Pancreas (tissue), 10 donors: ENCODE results near the gene GSE1. TPM values are rescaled to one million over a fixed set of nuclear protein-coding genes. Genes with fewer than 3 reads are reported as not detected.

ENCODE experiments used
- ATAC-seq, 4 donors: fragments of 200-7000 bp; cut with Tn5 transposase; one replicate each; pipeline versions ENCODE4 v1.8.0 to v1.9.1; 2020; ENCODE audit warnings: mild to moderate bottlenecking in 4 of 4, moderate library complexity in 4 of 4
- DNase-seq, 6 donors: peaks; one replicate each; pipeline ENCODE4 v3.0.0-alpha.2; 2020
- FAIRE-seq: peaks from 2 replicates; lab custom pipeline; 2012; peaks lifted over from hg19 to GRCh38; lab: Jason Lieb, UNC
- H3K27ac ChIP-seq, 4 donors: fragments of 200-600 bp; sonication (generic); 1 replicate in 3 of 4; 2 replicates in 1 of 4; pipeline versions ENCODE4 v1.5.0 to v1.8.0; 2020
- H3K27me3 ChIP-seq, 4 donors: fragments of 200-600 bp; one replicate each; pipeline ENCODE4 v1.8.0; 2021
- H3K36me3 ChIP-seq, 3 donors: fragments of 200-600 bp; sonication (generic) in 1 of 3; one replicate each; pipeline versions ENCODE4 v1.5.0 to v1.8.0; 2020 to 2021
- H3K4me1 ChIP-seq, 3 donors: fragments of 200-600 bp; one replicate each; pipeline ENCODE4 v1.8.0; 2021
- H3K4me3 ChIP-seq, 4 donors: fragments of 200-600 bp; sonication (generic) in 2 of 4; one replicate each; pipeline versions ENCODE4 v1.5.0 to v1.8.0; 2020 to 2021
- H3K9me3 ChIP-seq, 4 donors: fragments of 200-600 bp; one replicate each; pipeline ENCODE4 v1.8.0; 2021
- CTCF ChIP-seq, 4 donors: fragments of 200-600 bp; sonication (generic) in 3 of 4; IDR thresholded peaks; one replicate each; pipeline versions ENCODE4 v1.5.0 to v1.8.0; 2021; ENCODE audit warnings: antibody characterized with exemption in 4 of 4
- WGBS, 2 donors: extraction: QIAGEN DNeasy Blood & Tissue Kit; methylation state at CpG; one replicate each; pipeline ENCODE4 v1.1.7; 2013; 5-methylcytosine and 5-hydroxymethylcytosine counted together
- intact Hi-C, 3 donors: fragments of 100-400 bp; cut with DNase I; formaldehyde crosslinking; loops; one replicate each; pipeline versions ENCODE4 v1.11.1 to v1.14.2; 2022
- polyA plus RNA-seq, 2 donors: library from polyadenylated mRNA; stranded (reverse); fragments of 200-250 nt; gene quantifications; one replicate each; pipeline ENCODE4 v1.2.3, GENCODE V29; 2013
- total RNA-seq, 6 donors: library from RNA; stranded (reverse); fragmentation: NEBNext Ultra II Directional in 4 of 6; extraction: Animal tissue kit (Norgen Biotek cat#: 25700) in 4 of 6; gene quantifications; one replicate each; pipeline versions ENCODE4 v1.2.1 to v1.2.4, GENCODE V29; 2021 to 2023
- donor health status: healthy with polysubstance abuse.
- donor health status: DM: no; HTN: no; CAD: no; lungs with moderate emphysema.
- donor health status: DM: no; HTN: no; CAD: no.
- donor health status: control.
- donor health status: control.
- donor health status: Bipolar disorder and iron deficiency.
- donor health status: DM: yes; HTN: yes; CAD: no.
- donor health status: DM: no; HTN: no; CAD: no.
- donor health status: DM: no; HTN: no; CAD: no.
- donor health status: DM: yes; HTN: yes; CAD: no.

Gene GSE1
- total and polyA plus RNA-seq, 8 donors, result 32.0 to 61.5 (median 41.9) TPM

- Histone ChIP-seq H3K27me3 (no peaks in the 10 kb centered on the region), H3K4me1 (peaks cover 41 to 66% (median 55%) of the 10 kb centered on the region in 3 donors), H3K9me3 (no peaks in the 10 kb centered on the region), H3K27ac (peak overlapping the region in 1 of 4 donors; percentile 47), H3K36me3 (no peaks in the 10 kb centered on the region), H3K4me3 (no peak overlapping the region)
- FAIRE-seq (no peak), ATAC-seq (no peak), DNase-seq (no peak)
- TF ChIP-seq CTCF (IDR thresholded peaks at IDR 0.05), result no peak
- 69 to 70% methylated on average over 36 of the region's 36 CpGs for WGBS, 2 donors
- intact Hi-C loops, result no loop called here
Measured at GRCh38 chr16:85637061-85637807, 24.1 kb downstream of the GSE1 start.

- Histone ChIP-seq H3K4me1 (peaks cover 41 to 66% (median 55%) of the 10 kb centered on the region in 3 donors), H3K27ac (peak overlapping the region in 1 of 4 donors; percentile 47), H3K9me3 (no peaks in the 10 kb centered on the region), H3K27me3 (no peaks in the 10 kb centered on the region), H3K4me3 (no peak overlapping the region), H3K36me3 (no peaks in the 10 kb centered on the region)
- DNase-seq (peak in 5 of 6 donors; percentile 60 to 90 (median 71)), FAIRE-seq (no peak), ATAC-seq (peak in 3 of 4 donors; percentile 23 to 44 (median 25))
- TF ChIP-seq CTCF (IDR thresholded peaks at IDR 0.05), result no peak
- intact Hi-C loops, result no loop called here
- WGBS, 2 donors, result 55 to 56% methylated on average over 37 of the region's 37 CpGs
Measured at GRCh38 chr16:85637808-85638647, 24.9 kb downstream of the GSE1 start.

- no peaks in the 10 kb centered on the region for H3K9me3 ChIP-seq
- peaks cover 41 to 63% (median 53%) of the 10 kb centered on the region in 3 donors for H3K4me1 ChIP-seq
- H3K27ac ChIP-seq, result peak overlapping the region; percentile 30 to 67 (median 42)
- ATAC-seq, result peak; percentile 4 to 47 (median 30)
- no peak for TF ChIP-seq CTCF (IDR thresholded peaks at IDR 0.05)
- intact Hi-C loops, result no loop called here
- H3K36me3 ChIP-seq, result no peaks in the 10 kb centered on the region
- FAIRE-seq, result no peak
- no peak overlapping the region for H3K4me3 ChIP-seq
- H3K27me3 ChIP-seq, result no peaks in the 10 kb centered on the region
- peak in 4 of 6 donors; percentile 41 to 87 (median 70) for DNase-seq
- 52 to 55% methylated on average over 25 to 26 of the region's 26 CpGs for WGBS, 2 donors
Measured at GRCh38 chr16:85638695-85639409, 25.7 kb downstream of the GSE1 start.

GRCh38 chr16:85639529-85640253, 26.6 kb downstream of the GSE1 start:
- intact Hi-C loops, result no loop called here
- ATAC-seq, result peak; percentile 46 to 61 (median 54)
- peak overlapping the region; percentile 30 to 67 (median 42) for H3K27ac ChIP-seq

More at GRCh38 chr16:85639529-85640253, 26.6 kb downstream of the GSE1 start:
- FAIRE-seq, result no peak
- TF ChIP-seq CTCF (IDR thresholded peaks at IDR 0.05), result no peak
- no peak overlapping the region for H3K4me3 ChIP-seq
- WGBS, 2 donors, result 47 to 54% methylated on average over 34 to 35 of the region's 35 CpGs
- no peaks in the 10 kb centered on the region for H3K27me3 ChIP-seq
- H3K9me3 ChIP-seq, result no peaks in the 10 kb centered on the region
- DNase-seq, result peak; percentile 60 to 92 (median 83)
- H3K4me1 ChIP-seq, result peaks cover 34 to 55% (median 45%) of the 10 kb centered on the region in 3 donors
- H3K36me3 ChIP-seq, result no peaks in the 10 kb centered on the region
